Calu3 (cell line): ENCODE data around the gene CNTNAP2. TPM values are rescaled to one million over a fixed set of nuclear protein-coding genes. Genes with fewer than 3 reads are reported as not detected.
"Not testable (repeated sequence)": the region's sequence is repeated elsewhere in the genome, so short reads cannot be mapped to it uniquely, and the experiment has no call there.

Source experiments
- BruUV-seq: library from RNA; stranded (reverse); fragments of 400-500 nt; replicated peaks from 2 replicates; lab custom pipeline; 2021; lab: Mats Ljungman, UMichigan
- CTCF ChIA-PET: fragments of 300-600 bp; sonication (Branson Sonifier 250); formaldehyde crosslinking; loops from one replicate; lab custom pipeline; 2022; ENCODE audit warnings: antibody characterized with exemption; lab: Charles Lee
- DNase-seq: peaks from one replicate; pipeline ENCODE4 v3.0.0; 2022
- H3K27ac Mint-ChIP-seq: one replicate; pipeline ENCODE4 v1.8.0; 2022; ENCODE audit warnings: mixed read lengths; ENCODE audit not compliant: unreplicated experiment
- H3K27me3 Mint-ChIP-seq: one replicate; pipeline ENCODE4 v1.8.0; 2022; ENCODE audit warnings: mixed read lengths; ENCODE audit not compliant: unreplicated experiment
- H3K36me3 Mint-ChIP-seq: one replicate; pipeline ENCODE4 v1.8.0; 2022; ENCODE audit warnings: mild to moderate bottlenecking, moderate library complexity, mixed read lengths; ENCODE audit not compliant: insufficient read depth, unreplicated experiment
- H3K4me1 Mint-ChIP-seq: one replicate; pipeline ENCODE4 v1.8.0; 2022; ENCODE audit warnings: mild to moderate bottlenecking, low read depth, mixed read lengths; ENCODE audit not compliant: unreplicated experiment
- H3K4me3 Mint-ChIP-seq: one replicate; pipeline ENCODE4 v1.8.0; 2022; ENCODE audit warnings: mild to moderate bottlenecking, low read depth, moderate library complexity, mixed read lengths; ENCODE audit not compliant: unreplicated experiment
- H3K9me3 Mint-ChIP-seq: one replicate; pipeline ENCODE4 v1.8.0; 2022; ENCODE audit warnings: low read depth, mixed read lengths; ENCODE audit not compliant: unreplicated experiment
- intact Hi-C: fragments of 100-400 bp; cut with micrococcal nuclease; formaldehyde crosslinking; loops from one replicate; pipeline ENCODE4 v1.10.0; 2022; ENCODE audit not compliant: unreplicated experiment
- total RNA-seq: library from RNA; stranded (reverse); gene quantifications from 2 replicates; pipeline ENCODE4 v1.2.3, GENCODE V29; 2022
- TF ChIP-seq, protein P1 (sequence below): fragments of 200-600 bp; IDR thresholded peaks from one replicate; pipeline ENCODE4 v1.8.0; 2022; ENCODE audit warnings: antibody characterized with exemption; ENCODE audit not compliant: unreplicated experiment

CNTNAP2 gene
- total RNA-seq, 1 experiment from 2014 or later = 1.1 TPM

DNA sequence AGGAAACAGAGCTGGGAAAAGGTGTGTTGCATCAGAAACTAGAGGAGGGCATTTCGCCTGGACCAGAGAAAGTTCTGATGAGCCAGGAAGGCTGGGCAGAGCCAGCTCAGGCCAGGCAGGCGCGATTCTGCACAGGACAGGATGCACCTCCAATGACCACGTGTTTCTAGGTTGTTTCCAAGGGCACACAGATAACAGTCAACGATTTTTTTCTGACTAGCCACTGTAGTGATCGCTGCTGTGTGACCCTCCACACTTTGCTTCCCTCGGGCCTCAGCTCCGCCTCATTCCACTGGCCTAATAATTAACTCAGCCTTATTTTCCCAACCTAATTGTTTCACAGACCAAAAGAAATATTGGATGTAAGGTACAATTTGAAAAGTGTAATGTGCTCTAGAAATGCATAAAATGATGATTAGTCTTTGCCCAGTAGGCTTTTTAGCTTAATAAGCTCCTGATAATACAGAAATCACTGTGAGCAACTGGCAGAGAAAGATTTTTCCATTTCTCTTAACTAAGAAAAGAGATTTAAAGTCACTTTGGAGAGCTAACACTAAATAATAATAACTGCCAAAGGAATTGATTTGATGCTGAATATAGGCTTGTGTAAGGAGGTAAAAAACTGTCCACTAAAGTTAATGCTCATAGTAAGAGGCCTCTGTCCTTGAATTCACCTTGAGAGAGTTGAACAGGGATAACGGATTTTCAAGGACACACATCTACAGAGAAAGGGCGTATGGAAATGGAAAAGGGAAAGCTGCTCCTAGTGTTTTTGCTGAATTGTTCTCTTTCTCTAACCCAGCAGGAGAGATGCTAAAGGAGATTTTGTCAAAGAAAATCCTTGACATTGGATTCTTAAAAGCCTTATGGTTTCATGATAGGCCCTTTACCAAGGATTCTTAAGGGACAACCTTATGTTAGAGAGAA lies 2183.0 kb downstream of the CNTNAP2 start:
- H3K36me3 Mint-ChIP-seq = no peaks in the 10 kb centered on the region
- H3K9me3 Mint-ChIP-seq = peaks cover 3% of the 10 kb centered on the region
- intact Hi-C loops = loop anchor here (5.0 kb wide), 1 partner anchor 38 kb away; no protein-coding TSS in a partner anchor
- no peak overlapping the region for H3K27ac Mint-ChIP-seq
- CTCF ChIA-PET = no interaction called here
- peak; percentile 31 for DNase-seq
- no peaks in the 10 kb centered on the region for H3K4me1 Mint-ChIP-seq
- H3K4me3 Mint-ChIP-seq = no peak overlapping the region
- H3K27me3 Mint-ChIP-seq = no peaks in the 10 kb centered on the region
- BruUV-seq = no TSS peak
- TF ChIP-seq, protein P1, sequence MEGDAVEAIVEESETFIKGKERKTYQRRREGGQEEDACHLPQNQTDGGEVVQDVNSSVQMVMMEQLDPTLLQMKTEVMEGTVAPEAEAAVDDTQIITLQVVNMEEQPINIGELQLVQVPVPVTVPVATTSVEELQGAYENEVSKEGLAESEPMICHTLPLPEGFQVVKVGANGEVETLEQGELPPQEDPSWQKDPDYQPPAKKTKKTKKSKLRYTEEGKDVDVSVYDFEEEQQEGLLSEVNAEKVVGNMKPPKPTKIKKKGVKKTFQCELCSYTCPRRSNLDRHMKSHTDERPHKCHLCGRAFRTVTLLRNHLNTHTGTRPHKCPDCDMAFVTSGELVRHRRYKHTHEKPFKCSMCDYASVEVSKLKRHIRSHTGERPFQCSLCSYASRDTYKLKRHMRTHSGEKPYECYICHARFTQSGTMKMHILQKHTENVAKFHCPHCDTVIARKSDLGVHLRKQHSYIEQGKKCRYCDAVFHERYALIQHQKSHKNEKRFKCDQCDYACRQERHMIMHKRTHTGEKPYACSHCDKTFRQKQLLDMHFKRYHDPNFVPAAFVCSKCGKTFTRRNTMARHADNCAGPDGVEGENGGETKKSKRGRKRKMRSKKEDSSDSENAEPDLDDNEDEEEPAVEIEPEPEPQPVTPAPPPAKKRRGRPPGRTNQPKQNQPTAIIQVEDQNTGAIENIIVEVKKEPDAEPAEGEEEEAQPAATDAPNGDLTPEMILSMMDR = no peak

DNA sequence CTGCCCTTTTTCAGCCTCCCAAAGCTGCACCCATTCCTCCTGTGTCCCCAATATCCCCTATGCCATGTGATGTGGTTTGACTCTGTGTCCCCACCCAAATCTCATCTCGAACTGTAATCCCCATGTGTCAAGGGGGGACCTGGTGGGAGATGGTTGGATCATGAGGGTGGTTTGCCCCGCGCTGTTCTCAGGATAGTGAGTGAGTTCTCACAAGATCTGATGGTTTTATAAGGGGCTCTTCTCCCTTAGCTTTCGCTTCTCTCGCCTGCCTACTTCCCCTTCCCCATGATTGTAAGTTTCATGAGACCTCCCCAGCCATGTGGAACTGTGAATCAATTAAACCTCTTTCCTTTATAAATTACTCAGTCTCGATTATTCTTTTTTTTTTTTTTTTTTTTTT lies 2185.8 kb downstream of the CNTNAP2 start:
- BruUV-seq, H3K4me3 Mint-ChIP-seq, DNase-seq, H3K27ac Mint-ChIP-seq, H3K4me1 Mint-ChIP-seq, CTCF ChIA-PET, H3K36me3 Mint-ChIP-seq, H3K9me3 Mint-ChIP-seq: not testable (repeated sequence)
- peaks cover 23% of the 10 kb centered on the region for H3K27me3 Mint-ChIP-seq
- intact Hi-C loops = loop anchor here (5.0 kb wide), 1 partner anchor 35 kb away; no protein-coding TSS in a partner anchor

- BruUV-seq = no TSS peak
- DNase-seq = no peak
- CTCF ChIA-PET = no interaction called here
- TF ChIP-seq, protein P1 = no peak
- Mint-ChIP-seq H3K4me3 (no peak overlapping the region), H3K27me3 (peaks cover 23% of the 10 kb centered on the region), H3K4me1 (no peaks in the 10 kb centered on the region), H3K9me3 (no peaks in the 10 kb centered on the region), H3K27ac (no peak overlapping the region), H3K36me3 (no peaks in the 10 kb centered on the region)
- intact Hi-C loops = loop anchor here (5.0 kb wide), 1 partner anchor 34 kb away; no protein-coding TSS in a partner anchor
Observed at GRCh38 chr7:148303295-148304082, 2186.9 kb downstream of the CNTNAP2 start.

GRCh38 chr7:148304083-148304335 lies 2187.4 kb downstream of the CNTNAP2 start:
- DNase-seq = no peak
- peaks cover 23% of the 10 kb centered on the region for H3K27me3 Mint-ChIP-seq
- CTCF ChIA-PET = no interaction called here
- no TSS peak for BruUV-seq
- no peak overlapping the region for H3K4me3 Mint-ChIP-seq
- TF ChIP-seq, protein P1 = no peak
- intact Hi-C loops = loop anchor here (5.0 kb wide), 1 partner anchor 33 kb away; no protein-coding TSS in a partner anchor
- no peaks in the 10 kb centered on the region for H3K36me3 Mint-ChIP-seq
- no peak overlapping the region for H3K27ac Mint-ChIP-seq
- no peaks in the 10 kb centered on the region for H3K4me1 Mint-ChIP-seq
- no peaks in the 10 kb centered on the region for H3K9me3 Mint-ChIP-seq
